Epidermal melanocyte (primary cell): ENCODE measurements around the gene FCRL2.

Source experiments
- DNase-seq: peaks from one replicate; pipeline ENCODE4 v3.0.0; 2011; ENCODE audit warnings: low spot score; ENCODE audit not compliant: insufficient read length

Gene FCRL2, protein sequence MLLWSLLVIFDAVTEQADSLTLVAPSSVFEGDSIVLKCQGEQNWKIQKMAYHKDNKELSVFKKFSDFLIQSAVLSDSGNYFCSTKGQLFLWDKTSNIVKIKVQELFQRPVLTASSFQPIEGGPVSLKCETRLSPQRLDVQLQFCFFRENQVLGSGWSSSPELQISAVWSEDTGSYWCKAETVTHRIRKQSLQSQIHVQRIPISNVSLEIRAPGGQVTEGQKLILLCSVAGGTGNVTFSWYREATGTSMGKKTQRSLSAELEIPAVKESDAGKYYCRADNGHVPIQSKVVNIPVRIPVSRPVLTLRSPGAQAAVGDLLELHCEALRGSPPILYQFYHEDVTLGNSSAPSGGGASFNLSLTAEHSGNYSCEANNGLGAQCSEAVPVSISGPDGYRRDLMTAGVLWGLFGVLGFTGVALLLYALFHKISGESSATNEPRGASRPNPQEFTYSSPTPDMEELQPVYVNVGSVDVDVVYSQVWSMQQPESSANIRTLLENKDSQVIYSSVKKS

DNA sequence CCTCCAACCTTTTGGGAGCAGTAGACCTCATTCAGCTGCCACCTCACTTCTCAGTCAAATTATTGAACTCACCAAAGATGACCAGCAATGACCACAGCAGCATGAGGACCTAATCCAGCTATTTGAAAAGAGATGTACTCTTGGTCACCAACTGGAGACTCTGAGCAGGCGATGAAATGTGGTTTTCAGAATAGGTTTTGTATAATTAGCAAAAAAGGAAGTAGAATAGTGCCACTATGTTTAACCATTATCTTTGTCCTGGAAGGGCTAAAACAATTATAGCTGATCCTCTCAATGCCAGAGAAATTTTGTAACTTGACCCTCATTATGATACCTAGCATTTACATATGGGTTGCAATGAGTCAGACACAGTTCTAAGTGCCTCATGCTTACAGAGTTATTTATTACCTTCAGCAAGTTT lies at the start of gene FCRL2:
FCRL2 (minus strand) TSS at position 162 of the 421 bp plus-strand sequence; CDS start at position 103, 59 bp downstream.
- DNase-seq = no peak

DNA sequence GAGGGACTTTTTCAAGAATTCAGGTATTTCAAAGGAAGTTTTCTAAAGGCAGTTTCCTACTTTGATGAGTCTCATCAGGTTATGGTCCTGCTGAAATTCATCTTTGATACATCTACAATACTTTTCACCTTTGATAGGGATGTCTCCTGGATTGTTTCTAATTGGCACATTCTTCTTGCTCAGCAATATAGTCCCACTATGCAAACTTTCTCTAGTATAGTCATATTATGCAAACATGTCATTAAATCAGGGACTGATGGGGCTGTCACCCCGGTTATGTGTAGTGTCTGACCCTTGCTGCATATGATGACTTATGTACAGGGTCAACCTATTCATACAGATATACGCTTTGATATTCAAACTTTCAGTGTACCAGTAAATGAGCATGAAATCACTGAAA lies 43.4 kb upstream of the FCRL2 start:
- no peak for DNase-seq

DNA sequence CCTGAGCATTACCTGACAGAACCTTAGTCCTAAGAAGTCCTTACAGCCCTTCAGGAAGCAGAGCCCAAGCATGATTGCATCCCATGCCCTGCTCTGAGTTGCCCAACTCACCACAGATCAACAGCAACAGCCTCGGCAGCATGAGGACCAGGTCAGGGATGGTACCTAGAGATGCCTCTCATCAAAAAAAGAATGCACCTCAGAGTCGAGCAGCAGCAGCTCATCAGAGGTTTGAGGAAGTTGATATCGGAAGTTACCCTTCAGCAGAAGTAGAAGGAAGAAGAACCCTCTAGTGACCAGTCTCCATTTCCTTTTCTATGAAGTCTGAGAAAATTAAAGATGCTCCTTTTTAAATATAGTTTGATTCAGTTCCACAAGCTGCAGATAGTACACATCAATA lies 43.0 kb upstream of the FCRL2 start, which contains the start of gene FCRL1:
FCRL1 (minus strand) TSS at position 225 of the 400 bp plus-strand sequence; CDS start at position 142, 83 bp downstream.
- no peak for DNase-seq

DNA sequence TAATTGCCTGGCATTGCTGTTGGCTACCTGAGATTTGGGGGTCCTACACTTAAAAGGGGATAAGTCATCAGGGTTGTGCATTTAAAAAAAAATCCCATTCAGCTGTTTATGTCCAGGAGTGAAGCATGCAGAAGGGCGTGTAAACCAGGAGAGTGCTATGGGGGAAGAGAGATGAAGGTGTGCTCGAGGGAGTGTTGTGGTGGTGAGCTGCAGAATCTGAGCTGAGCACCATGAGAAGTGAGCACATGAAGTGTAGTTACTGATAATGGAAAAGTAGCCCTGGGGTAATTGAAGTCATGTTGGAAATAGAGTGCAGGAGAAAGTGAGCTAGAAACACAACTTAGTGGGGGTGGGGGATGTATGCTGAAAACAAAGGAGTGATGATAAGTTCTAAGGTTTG lies 42.3 kb upstream of the FCRL2 start:
- DNase-seq = no peak

DNA sequence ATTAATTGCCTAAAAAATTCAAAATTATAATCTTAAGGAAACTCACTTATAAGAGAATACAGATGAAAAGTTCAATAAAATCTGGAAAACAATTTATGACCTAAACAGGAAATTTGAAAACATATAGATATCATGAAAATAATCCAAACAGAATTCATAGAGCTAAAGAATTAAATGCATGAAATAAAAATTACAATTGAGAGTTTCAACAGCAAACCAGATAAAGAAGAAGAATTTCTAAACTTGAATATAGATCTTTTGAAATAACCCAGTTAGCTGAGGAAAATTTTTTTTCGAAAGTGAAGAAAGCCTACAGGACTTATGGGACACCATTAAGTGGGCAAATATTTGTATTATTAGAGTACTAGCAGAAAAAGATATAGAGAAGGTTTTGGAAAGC lies 36.3 kb upstream of the FCRL2 start:
- no peak for DNase-seq

DNA sequence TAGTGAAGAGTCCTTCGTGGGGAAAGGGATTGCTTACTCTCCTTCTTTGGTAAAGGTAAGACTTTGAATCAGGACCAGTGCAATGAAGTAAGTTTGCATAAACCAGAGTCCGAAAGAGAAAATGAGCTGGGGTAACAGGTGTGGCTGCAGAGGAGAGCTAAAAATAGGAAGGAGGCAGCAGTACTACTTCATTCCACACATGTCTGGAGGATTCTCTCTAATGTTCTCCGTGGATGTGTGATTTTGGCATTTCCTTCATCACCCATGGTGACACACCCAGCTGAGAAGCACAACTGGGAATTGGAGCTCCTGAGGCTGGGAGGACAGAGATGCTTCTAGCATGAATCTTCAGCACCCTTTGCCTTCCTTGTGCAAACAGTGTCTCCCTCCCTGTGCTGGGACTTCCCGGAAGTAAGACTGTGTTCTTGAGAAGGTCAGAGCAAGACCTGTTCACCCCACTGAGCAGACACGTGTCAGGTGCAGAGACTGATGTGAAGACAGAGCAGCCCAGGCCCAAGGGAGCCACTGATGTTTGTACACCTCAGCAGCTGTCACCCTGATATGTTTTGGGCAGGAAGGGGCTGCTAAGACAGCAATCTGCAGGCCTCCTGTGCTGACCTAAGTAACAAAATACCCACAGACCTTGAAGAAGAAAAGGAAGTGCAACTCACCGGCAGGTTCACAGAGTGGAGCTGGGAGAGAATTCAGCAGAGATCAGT lies 29.7 kb upstream of the FCRL2 start:
- DNase-seq = no peak

DNA sequence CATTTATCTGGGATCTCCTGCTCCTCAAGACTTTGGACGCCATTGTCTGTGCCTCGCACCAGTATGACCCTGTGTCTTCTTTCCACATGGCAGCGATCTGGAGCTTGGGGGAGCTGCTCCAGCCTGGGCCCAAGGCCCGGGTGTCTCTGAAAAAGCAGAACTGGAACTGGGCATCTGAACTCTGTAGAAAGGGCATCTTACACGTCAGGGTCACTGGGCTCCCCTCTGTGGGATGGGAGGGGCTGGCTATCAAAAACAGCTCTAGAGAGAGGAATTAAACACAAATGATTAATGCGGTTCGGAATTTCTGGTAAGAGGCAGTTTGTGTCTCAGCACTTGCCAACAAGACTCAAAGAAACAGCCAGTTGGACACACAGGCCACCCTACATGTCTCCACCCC lies 26.9 kb upstream of the FCRL2 start:
- no peak for DNase-seq

DNA sequence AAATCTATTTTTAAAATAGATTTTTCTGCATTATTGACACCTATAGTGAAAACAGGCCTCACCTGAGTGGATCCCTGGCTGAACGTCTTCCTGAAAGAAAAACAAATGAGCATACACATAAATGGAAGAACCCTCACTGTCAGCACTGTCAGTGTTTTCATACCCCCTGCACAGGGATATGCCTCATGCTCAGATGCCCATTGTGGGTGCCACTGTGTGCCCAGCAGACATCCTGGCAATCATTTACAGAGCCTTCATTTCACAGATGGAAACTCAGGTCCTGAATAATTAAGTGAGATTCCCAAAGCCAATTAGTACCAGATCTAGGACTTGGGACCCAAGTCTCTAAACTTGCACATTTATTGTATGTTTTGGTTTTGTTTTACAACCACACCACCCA lies 23.1 kb upstream of the FCRL2 start:
- DNase-seq = no peak

DNA sequence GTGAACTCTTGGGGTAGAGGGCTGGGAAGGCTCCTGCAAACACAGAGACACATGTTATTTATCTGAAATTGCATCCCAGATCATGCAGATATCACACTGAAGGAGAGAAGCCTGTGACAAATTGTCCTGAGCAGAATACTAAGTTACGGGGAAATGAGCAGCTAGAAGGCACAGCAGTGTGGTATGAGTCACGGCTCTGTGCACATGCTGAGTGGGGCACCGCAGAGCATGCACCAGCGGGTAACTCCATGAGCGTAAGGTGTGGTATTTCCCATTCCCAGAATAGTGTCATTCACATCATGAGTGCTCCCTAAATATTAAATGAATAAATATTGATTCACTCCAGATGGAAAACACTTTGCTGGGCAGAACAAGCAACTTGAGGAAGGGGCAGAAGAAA lies 21.3 kb upstream of the FCRL2 start:
- DNase-seq = no peak

DNA sequence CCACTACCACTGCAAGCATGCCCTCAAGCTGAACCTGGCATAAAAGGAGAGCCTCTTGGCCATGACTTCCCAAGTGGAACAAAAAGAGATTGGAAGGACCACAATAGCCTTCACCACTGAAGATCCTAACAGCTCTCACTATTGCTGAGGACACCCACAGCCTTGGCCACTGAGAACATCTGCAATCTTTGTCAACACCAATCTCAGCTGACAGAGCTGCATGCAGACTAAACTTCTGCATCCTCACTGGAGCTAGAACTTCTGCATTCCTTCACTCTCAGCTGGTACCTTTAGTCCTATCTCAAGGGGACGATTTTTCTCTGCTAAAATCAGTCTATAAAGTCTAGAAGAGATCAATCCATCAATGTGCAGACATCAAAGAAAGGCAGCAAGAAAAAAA lies 8.3 kb upstream of the FCRL2 start:
- DNase-seq = no peak

DNA sequence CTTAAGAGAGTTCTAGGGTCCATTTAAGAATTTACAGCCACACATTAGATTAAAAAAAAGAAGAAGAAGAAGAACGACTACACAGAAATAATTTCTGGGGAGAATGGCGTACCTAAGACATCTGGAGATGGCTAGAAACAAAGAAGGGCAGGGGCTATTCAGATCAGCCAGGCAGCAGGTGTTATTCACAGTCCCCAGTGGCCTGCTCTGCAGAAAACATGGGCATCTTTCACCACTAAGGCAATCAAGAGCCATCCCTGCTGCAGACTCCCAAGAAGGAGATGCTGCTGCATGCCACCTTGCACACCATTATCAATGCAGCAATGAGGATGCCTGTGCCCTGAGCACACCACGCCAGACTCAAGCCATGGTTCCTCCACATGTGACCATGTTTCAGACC lies 7.9 kb upstream of the FCRL2 start:
- DNase-seq = no peak

DNA sequence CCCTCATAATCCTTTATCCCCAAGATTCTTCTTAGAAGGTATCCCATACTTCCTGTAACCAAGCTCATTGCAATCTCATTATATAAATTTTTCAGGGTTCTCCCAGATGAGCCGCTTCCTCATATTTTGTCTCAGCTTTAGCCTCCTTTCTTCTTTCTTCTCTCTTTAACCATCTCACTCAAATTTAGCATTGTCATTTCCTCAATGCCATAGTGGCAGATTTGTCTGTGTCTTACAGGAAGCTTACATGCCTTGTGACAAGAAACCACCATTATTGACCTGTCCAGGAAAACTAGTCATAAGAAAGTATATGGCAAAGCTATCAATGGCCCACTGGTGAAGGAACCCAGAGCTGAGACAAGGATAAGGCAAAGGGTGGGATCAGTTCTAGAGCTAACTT lies 6.0 kb upstream of the FCRL2 start:
- DNase-seq = no peak

DNA sequence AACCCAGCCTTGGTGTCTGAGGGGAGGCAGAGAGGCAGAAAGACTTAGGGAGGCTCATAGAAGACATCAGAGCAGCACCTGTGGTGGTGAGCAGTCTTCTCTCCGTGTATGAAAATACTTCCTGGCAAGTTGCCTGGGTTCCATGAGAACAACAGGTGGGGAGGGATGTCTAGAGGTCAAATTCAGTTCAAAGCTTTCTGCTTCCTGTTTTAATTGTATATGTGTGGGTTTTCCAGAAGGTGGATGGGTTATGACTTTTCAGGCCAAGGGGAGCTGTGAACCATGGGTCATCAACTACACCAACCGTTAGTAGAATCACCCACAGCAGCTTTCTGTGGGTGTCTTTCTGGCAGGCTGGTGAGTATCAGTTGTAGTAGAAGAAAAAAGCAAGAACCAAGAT lies 4.1 kb upstream of the FCRL2 start:
- DNase-seq = no peak

DNA sequence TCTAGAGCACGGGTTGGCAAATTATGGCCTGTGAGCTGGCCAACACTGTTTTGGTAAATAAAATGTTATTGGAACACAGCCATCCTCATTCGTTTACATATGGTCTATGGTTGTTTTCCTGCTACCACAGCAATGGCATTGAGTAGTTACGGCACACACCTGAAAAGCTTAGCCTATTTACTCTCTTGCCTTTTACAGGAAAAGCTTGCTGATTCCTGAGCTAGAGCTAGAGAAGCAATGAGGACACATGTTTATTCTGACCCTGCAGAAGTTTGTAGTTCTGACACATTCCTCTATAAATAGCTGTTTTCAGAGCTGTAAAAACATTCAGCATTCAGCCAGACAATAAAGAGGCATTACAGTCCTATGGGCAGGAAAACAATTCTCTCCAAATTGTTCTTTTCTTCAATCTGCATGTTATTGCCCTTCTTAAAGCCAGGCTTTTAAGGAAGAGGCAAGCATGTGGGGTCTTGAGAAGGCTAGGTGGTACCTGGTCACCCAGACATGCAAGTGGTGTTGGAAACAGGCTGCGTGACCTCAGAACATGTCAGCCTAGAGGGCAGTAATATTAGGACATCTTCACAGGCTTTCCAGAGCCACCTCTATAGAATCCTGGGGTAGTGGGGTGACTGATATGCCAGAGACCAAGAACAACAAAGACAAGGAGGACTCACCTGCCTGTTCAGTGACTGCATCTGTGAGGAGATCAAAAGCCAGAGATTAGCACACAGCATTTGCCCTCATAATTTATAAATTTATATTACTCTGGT lies 1.6 kb downstream of the FCRL2 start:
- DNase-seq = no peak

DNA sequence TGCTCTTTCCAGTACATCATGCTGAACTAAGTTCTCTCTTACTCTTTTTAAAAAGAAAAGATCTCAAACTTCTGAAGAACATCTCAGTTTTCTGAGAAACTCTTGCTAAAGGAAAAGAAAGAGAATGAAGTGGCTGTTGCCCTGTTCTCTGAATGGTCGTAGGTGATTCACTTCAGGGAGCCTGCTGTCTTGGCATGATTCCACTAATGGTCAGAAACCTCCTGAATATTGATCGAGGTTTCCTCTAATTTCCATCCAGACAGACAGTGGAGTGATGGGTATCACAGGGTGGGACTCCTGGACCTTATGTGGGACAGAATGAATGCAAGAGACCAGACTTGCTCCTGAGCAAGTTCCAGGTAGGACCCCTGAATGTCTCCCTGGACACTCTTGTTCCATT lies 2.5 kb downstream of the FCRL2 start:
- no peak for DNase-seq

DNA sequence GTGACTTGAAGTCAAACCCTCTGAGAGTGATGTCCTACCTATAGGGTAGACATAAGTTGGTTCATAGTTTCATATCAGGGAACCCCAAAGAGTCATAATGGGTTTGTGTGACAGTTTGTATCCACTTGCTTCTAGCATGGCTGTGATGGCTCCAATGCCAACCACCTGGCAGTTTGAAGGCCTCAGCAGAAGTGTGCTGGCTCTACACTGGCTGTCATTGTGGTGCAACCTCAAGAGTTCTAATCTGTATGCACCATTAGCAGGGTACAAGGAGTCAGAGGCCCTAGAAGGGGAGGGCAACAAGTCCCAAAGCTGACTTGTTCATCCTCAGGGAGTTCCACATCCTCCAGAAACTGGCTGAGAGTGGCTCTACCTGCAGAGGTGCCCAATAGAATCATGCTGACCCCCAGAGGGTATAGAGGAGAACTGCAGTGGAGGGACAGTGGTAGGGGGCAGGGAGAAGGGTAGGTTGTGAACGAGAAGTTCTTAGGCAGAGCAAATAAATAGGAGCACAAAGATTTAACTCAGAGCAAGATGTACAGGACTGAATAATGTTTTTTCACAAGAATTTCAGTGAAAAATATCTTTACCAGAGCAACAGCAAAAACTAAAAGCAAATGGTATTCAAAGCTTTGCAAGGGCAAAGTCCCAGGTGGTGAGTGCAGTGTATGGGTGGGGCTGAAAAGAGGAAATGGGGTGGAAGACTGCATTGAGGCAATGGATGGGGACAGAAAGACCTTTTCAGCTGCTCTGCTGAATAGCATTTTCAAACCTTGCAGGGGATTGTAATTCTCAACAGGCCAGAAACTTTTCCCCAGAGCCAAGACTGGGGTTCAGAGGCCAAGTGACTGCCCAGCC lies 3.2 kb downstream of the FCRL2 start:
- DNase-seq = no peak

DNA sequence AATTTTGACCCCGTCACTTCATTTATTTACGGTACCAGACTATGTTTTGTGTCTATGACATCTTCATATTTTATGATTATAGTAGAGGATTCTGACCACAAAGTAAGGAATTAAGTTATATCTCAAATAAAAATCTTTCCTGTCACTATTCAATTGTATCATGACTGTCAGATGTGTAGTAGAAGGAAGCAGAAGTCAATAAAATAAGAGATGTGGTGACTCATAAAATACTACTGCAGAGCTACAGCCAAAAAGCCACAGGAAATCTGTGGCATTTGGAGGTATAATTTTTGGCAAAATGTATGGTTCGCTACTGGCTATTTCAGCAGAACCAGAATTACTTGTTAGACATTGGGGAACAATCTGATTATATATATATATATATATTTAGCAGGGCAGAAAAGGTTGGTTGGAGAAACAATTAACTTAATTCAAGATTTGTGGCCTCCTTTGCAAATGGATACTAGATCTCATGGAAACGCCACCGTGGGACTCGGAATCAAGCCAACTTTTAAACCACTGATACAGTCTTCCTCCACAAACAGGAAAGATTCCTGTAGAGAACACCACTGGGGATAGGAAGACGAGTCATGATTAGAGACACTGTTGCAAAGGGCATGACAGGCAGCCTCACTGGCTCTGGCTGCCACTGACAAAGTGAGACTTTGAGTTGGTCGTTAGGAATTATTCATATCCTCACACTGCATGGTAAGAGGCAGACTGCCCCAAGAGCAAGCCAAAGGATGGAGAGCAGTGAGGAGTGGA lies 5.1 kb downstream of the FCRL2 start:
- DNase-seq = no peak

DNA sequence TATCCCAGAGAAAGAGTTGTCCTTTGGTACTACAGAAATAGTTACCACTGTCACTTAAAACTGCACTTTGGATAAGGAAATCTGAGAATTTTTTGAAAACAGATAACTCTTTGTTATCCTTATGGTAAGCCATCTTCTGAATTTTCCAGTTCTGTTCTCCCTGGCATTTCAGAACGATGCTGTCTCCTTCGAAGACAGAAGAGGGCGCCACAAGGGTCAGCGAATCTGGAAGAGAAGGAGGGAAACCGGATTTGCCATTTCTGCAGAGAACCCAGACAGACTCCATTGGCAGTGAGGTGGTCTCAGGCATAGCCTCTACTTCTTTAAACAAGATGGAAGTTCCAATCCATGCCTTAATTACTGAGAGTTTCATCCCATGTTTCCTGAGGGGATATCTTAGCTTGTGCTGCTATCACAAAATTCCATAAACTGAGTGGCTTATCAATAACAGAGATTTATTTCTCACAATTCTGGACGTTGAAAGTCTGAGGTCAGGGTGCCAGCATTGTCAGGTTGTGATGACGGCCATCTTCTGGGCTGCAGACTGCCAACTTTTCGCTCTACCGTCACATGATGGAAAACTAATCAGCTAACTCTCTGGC lies 6.4 kb downstream of the FCRL2 start:
- no peak for DNase-seq

DNA sequence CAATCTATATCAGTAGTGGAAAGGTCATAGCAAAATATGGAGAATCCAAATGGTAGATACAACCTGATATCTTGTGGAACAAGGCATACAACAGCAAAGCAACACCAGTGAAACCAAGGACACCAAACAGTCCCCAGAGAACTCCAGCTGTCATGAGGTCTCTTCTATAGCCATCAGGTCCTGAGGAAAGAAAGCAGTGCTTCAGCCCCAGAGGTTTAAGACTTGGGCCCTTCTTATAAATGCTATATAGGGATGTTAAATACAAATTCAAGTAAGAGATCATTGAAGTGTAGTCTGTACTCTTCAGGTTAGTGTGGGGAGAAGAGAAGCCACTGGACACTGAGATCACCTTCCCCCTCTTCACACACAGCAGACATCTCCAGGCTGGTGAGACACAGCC lies 10.1 kb downstream of the FCRL2 start:
- no peak for DNase-seq

DNA sequence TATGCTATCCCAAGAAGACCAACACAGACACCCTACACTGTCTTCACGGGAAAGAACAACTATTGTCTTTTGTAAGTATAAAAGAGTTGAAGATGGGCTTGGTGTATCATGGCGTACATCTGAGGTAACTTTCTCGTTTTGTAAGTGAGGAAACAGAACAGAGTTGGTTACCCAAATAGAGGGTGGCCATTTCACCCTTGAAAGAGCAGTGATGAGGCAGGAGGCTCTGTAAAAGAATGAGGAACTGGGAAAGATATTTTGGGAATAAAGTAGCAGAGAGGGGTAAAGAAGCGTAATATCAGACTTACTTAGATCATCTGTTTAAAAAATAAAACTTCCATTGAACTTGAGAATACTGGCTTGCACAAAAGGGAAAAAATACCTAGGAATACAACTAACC lies 18.9 kb downstream of the FCRL2 start:
- DNase-seq = no peak
